Right lung (tissue), 5 donors: ENCODE results near the gene ADRM1. TPM values are rescaled to one million over a fixed set of nuclear protein-coding genes. Genes with fewer than 3 reads are reported as not detected.

Experiments used
- DNase-seq, 2 donors: peaks; one replicate each; pipeline ENCODE4 v3.0.0-alpha.2; 2013
- polyA plus RNA-seq, 5 donors: library from polyadenylated mRNA; unstranded; fragments of 120-200 nt; gene quantifications; one replicate each; pipeline versions ENCODE4 v1.2.1 to v1.2.3, GENCODE V29; 2013; ENCODE audit warnings: inconsistent platforms in 1 of 5, low replicate concordance in 1 of 5; ENCODE audit not compliant: insufficient read length in 5 of 5, insufficient read depth in 1 of 5

Gene ADRM1
- polyA plus RNA-seq, 5 donors, result 29.0 to 68.3 (median 37.5) TPM

DNA sequence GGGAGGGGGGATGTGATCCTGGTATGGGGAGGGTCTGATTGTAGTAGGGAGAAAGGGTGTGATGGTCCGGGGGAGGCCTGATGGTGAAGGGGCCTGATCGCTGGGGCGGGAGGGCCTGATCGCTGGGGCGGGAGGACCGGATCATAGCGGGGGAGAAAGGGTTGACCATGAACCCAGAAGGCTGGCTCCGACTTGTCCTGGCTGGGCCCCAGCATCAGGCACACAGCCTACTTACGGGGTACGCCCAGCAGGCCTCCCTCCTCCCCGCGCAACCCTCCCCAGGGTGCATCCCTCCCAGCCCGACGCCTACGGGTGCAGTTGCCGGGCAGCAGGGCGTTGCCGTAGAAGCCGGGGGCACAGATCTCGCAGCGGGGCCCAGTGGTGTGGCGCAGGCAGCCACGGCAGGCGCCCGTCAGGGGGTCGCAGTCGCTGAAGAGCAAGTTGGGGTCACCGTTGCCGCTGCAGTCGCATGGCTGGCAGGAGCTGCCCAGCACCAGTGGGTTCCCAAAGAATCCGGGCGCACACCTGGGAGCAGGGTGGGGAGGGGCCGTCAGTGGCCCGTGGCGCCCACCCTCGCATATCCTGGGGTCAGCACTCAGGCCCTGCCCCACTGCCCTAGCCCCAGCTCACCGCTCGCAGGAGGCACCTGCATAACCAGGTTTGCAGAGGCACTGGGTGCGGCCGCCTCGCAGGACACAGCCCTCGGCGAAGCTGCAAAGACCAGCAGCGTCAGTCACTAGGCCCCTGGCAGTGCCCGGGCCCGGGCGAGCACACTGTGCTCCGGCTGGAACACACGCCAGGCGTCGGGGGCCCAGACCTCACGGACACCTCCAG is 20.6 kb downstream of the ADRM1 start:
- DNase-seq, result no peak

DNA sequence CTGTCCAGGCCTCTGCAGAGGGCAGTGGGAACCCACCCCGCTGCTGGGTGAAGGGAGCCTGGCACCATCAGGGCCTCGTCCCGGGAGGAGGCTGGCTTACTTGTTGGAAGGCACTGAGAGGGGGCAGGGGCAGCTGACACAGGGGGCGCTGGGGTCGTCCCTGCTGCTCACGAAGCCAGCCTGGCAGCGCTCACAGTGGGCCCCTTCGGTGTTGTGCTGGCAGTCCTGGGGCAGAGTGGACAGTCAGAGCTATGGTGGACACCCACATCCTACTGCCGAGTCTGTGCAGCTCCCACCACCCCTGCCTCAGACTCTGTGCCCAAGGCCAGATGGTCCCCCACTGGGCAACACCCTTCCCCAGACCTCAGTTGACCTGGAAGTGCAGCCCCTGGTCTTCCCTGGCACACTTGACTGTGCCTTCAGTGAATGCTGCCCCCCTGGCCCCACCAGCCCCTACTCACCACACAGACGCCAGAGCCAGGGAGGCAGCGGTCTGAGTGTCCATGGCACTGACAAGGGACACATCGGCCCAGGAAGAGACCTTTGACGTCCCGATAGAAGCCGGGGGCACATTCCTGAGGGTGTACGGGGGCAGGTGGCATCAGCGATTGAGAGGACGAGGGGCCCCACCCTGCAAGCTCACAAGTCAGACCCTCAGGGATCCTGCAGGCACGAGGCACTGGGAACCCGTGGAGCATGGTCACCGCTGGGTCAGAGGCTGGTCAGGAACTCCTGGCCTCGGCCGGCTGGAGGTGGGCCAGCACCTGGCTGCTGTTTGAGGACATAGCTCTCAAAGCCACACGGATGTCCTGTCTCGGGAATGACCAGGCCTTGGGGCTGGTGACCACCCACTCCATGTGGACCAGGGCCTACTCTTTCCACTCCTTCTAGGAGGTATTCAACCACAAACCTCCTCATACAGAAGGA is 21.4 kb downstream of the ADRM1 start:
- no peak for DNase-seq

DNA sequence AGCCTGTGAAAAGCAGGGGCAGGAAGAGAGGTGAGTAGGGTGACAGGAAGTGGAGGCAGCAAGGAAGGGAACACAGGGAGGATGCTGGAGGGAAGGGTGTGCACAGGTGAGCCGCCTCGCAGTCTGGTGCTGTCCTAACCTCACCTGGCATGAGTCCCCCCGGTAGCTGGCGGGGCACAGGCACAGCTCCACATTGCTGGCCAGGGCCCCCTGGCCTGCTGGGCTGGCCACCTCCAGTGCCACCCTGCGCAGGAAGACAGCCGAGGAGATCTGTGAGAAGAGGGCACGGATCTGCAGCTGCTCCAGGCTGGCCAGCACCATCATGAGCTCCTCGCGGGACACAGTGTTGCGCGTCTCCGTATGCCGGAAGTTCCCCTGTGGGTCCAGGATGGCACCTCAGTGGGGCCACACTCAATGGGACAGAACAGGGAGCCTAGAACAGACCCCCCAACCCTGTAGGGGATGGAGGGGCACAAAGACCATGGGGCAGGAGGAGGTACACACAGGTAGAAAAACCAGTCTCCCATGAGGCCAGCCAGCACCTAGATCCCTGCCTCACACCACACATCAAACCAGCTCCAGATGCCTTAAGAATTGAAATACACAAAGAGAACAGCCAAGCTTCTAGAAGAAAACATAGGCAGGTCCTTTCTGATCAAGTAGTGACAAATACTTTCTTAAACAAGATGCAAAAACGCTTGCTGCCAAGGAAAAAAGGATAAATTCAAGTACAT is 22.5 kb downstream of the ADRM1 start:
- no peak for DNase-seq

DNA sequence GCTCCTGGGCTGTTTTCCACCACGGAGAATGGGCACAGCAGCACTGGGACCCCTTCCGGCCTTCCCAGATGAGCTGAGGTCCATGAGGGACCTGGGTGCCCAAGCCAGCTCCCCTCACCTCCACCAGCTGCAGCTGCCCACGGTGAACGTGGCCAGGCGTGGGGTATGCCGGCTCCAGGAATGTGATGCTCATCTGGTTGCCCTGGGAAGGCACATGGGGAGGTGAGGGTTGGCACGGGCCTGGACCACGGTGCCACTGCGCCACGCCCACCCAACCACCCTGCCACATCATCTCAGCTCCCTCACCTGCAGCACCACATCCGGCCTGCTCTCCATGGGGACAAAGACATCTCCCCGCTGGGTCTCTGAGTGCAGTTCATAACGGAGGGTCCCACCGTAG is 23.8 kb downstream of the ADRM1 start:
- DNase-seq, result no peak

DNA sequence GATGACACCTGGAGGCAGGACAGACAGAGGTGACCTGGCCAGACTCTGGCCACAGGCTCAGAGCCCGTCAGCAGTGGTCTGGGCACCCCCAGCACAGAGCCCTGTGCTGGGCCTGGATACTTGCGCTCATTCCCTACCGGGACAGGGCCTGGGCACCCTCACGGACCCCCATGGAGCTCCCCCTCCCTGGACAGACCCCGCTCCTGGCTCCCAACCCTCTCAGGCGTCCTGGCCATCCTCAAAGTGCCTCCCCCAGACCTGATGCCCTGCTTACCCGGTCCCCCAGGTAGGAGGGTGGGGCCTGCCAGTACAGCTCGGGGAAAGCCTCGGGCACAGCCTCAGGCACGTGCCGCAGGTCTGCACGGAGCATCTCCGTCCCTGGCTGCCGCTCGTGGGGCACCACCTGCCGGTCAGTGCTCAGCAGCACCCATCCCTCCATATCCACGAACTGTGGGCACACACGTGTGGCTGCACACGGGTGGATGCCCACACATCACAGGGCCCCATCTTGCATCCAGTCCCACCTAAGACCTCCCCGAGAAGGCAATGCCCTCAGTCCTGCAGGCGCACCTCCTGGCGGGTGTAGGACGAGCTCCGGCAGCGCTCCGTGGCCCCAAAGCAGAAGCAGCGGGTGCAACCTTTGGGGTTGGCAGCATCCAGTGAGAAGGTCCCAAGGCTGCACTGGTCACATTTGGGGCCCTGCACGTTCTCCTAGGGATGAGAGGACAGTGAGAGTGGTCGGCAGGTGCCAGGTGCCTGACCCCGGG is 24.3 kb downstream of the ADRM1 start:
- no peak for DNase-seq

DNA sequence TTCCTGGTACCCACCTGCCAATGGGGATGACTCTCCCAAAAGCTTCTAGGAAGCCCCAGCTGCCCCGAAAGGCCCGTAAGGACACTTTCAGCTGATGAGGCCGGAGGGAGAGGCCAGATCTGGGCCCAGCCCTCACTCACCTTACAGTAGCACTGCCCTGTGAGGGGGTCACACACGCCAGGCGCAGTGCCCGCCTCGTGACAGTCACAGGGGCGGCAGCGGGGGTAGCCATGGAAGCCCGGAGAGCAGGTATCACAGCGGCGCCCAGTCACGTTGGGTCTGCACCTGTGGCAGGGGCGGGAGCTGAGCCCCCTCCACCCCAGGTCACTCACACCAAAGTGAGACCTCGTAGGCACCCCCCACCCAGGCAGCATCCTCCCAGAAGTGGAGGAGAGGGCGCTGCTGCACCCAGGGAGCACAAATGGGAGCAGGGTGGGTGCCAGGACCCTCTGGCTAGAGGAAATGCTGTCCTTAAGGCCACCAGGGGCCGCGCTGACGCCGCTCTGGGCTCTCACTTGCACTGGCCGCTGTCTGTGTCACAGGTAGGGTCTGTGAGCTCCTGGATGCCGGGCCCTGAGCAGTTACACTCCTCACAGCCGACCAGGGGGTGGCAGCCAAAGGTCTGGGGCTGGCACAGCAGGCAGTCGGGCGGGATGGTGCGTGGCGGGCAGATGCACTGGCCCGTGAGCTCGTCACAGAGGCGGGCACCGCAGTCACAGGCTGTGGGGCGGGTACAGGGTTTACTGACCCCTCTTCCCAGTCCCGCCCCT is 25.1 kb downstream of the ADRM1 start:
- DNase-seq, result no peak

DNA sequence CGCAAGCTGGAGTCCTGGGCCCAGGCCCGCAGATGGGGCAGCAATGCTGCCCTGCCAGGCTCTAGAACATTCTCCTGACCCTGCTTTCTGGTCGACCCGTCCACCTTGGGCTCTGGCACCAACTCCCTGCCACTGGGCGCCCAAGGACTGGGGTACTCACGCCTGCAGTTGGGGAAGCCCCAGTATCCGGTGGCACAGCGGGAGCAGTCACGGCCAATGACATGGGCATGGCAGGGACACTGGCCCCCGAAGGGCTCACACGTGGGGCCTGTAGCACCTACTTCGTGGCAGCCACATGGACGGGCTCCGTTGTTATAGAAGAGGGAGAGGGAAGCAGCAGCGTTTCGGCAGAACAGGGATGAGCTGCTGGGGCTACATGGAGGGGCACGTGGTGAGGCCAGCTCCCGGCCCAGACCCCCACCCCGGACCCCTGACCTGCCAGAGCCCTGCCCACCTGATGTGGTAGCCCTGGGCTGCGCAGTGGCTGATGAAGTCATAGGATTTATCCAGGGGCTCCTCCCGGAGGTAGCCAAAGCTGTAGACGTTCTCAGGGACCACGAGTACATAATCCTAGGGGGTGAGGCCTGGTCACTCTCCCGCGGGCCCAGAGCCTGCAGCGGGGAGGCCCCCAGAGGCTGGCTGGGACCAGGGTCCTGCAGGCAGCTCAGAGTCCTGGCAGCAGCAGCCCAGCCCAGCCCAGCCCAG is 26.0 kb downstream of the ADRM1 start:
- DNase-seq, result no peak

DNA sequence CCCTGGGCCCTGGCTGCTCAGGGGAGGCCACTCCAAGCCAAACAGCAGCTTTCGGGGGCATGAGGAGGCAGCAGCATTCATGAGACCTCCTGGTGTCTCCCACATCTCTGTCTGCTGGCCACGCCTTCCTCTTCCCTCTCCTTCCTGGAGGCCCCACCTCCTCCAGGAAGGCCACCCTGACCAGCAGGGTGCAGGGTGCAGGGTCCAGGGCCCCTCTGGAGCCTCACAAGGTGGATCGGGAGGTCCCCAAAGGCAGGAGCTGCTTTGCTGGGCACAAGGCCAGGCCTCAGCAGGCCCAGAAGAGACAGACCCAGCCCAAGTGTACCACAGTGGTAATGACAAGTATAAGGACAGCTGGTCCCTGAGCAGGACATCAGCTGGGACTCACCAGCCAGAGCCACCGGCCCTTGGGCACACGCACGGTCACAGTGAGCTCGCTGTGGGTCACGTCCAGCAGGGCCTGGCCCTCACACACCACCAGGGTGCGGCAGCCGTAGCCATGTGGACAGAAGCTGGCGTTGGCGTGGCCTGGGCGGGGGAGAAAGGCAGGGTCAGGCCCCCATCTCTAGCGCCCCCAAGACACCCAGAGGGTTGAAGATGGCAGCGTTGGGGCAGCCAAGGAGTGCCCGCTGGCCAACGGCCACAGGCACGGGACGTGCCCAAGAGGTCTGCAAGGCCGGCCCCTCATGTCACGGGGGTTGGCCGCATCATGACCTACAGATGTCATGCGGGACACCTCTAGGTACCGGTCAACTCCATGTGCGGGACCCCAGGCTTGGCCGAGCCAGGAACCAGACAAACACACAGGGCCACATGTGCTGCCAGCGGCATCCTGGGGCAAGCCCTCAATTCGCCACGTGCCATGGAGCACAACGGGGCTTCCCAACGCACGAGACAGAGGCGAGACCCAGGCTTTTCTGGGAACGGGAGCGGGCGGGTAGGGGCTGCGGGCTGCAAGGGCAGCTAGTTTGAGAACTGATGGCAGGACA is 26.9 kb downstream of the ADRM1 start:
- DNase-seq, result no peak

DNA sequence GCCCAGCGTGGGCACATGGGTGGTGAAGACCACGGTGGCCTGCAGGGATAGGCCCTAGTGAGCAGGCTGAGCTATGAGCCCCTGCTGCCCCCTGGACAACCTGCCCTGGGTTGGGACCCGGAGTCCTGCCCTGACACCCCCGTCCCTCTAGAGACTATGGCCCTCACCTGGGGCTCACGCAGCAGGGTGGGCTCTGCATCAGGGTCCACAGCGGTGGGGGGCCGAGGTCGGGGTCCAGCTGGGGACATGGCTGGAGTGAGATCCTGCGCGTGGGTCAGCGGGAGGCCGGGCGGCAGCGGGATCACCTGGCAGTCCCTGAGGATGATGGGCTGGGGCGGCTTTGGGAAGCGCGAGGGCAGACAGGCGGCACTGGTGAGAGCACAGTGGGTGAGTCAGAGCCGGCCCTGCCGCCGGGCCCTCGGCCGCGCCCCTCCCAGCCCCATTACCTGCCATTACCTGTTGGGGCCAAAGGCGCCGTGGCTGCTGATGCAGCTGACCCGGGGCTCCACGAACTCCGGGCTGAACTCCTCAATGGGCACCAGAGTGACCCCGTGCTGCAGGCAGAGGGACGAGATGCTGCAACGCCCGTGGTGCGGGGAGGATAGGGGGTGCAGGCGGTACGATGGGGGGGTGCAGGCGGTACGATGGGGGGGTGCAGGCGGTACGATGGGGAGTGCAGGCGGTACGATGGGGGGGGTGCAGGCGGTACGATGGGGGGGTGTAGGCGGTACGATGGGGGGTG is 27.9 kb downstream of the ADRM1 start:
- no peak for DNase-seq

DNA sequence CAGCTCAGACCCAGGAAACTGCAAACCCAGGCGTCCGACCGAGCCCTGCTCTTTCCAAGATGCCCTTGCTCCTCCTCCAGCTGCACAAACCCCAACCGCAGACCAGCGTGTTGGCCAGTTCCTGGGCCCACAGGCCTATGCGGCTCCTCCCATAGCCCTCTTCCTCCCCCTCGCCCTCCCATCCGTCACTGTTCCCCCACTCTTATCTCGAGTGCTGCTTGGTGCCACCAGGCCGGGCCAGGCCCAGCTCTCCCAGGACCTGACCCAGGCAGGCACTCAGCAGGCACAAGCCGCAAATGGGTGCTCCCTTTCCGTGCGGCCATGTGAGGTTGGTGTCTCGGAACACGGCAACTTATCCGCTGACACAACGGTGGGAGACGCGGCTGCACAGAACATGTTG is 28.6 kb downstream of the ADRM1 start:
- DNase-seq, result no peak

DNA sequence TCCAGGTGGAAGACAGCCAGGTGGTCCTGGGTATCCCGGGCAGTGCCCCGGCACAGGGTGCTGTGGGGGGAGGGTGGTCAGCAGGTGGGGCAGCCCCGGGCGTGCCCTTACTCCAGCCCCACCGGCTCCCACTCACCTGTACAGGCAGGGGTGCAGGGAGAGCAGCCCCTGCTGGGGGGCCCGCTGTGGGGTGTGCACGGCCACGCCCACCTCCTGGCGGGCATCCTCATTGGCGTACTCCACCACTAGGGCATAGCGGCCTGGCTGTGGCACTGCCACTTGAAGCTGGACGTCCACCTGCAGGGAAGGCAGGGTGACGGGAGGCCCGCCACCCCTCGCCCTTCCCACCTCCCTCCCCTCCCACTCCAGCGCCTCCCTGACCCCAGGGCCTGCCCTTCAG is 29.6 kb downstream of the ADRM1 start:
- DNase-seq, result no peak

DNA sequence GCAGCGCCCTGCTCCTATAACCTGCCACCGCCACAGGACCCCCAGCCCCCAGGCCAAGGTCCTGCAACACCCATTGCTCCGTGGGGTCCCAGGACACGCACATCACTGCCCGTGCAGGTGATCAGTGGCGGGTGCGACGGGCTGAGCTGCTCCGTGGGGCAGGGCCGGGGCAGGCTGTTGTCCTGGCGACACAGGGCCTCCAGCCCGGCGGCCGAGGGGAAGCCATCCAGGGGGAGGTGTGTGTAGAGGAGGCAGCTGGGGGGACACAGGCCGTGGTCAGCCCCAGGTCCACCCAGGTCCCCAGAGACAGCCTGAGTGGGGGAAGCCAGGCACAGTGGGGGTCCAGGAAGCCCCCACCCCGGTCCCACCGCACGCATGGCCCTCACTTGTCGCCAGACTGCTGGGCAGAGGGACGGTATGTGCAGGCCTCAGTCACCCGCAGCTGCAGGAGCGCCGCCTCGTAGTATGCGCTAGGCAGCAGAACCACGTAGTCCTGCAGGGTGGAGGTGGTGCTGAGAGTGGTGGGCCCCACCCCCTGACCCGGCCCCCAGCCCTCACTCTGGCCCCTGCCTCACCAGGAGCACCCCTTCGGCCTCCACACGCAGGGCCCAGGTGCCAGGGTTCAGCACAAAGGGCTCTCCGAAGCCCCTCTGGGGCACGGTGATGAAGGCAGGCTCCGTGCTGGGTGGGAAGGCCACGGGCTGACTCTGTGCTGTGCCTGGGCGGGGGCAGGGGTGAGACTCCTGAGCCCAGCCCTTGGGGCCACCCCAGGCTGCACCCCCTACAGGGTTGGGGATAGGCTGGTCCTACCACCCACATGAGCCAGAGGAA is 30.4 kb downstream of the ADRM1 start:
- no peak for DNase-seq

DNA sequence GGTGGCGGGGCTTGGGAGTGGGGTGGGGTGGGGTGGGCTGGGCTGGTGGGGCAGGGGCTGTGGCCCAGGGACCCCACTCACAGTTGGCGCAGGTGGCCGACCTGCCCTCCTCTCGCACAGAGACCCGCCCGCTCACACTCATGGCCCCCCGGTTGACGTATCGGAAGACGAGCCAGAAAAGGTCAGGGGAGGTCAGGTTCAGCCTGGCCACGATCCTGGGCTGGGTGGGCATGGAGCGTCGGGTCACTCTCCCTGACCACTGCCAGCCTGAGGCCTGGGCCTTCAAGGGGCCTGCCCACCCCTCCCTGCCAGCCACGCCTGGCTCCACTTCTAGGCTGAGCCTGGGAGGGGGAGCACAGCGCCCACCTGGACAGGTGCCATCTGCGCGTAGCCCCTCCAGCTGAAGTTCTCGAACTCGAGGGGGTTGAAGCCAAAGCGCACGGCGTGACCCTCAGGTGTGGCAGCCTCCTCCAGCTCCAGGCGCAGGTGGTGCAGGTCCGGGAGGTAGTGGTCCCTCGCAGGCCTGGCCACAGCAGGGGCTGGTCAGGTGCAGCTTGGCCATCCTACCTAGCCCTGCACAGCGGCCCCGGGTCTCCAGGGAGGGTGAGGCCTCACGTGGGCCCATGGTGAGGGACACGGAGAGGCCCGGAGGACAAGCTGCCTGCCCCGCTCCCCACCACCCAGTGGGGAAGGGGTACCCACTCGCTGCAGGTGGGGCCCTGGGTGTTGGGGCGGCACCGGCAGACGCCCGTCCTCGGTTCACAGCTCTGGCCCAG is 31.2 kb downstream of the ADRM1 start:
- no peak for DNase-seq

DNA sequence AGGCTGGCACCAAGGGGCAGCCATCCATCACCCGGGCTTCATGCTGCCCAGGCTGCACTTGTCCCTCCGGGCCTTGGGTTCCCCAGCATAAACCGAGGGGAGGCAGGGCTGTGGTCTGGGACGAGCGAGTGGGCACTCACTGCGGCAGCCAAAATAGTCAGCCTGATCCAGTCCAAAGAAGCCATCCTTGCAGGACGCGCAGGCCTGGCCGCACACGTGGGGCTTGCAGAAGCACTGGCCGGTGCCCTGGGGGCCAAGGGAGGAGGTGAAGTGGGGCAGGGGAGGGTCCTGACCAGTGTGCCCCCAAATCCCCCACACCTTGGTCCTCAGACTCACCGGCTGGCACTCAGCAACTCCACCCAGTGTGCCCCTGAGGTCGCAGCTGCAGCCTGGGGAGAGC is 32.1 kb downstream of the ADRM1 start:
- no peak for DNase-seq

DNA sequence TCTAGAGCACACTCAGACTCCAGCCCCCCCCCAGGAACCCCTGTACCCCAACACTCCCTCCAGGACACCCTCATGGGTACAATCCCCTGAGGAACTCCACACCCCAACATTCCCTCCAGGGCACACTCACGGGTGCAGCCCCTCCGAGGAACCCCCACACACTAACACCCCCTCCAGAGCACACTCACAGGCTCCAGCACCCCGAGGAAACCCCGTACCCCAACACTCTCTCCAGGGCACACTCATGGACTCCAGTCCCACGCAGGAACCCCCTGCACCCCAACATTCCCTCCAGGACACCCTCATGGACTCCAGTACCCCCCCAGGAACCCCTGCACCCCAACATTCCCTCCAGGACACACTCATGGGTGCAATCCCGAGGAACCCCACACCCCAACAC is 32.7 kb downstream of the ADRM1 start:
- no peak for DNase-seq

DNA sequence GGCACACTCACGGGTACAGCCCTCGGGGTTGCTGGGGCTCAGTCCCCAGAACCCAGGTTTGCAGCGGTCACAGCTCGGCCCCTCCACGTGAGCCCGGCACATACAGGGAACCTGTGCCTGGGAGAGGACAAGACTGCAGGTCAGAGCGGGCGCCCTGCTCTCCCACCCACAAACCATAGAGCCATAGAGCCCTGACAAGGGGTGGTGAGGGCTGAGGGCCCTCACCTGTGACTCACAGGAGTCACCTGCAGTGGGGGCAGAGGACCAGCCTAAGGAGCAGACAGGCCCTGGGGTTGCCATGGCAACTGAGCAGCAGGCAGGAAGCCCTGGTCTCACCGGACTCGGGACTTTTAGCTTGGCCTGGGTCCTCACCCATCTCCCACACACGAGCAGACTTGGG is 33.5 kb downstream of the ADRM1 start:
- DNase-seq, result no peak
